Measurements from ENCODE around the gene BRME1. TPM values are rescaled to one million over a fixed set of nuclear protein-coding genes. Genes with fewer than 3 reads are reported as not detected.

BRME1 gene
- total and polyA plus RNA-seq, 2 of the 13 experiments (the other 11 are each of a cell fraction or from before 2014, with no cell fraction given): 0.74 to 1.5 TPM

DNA sequence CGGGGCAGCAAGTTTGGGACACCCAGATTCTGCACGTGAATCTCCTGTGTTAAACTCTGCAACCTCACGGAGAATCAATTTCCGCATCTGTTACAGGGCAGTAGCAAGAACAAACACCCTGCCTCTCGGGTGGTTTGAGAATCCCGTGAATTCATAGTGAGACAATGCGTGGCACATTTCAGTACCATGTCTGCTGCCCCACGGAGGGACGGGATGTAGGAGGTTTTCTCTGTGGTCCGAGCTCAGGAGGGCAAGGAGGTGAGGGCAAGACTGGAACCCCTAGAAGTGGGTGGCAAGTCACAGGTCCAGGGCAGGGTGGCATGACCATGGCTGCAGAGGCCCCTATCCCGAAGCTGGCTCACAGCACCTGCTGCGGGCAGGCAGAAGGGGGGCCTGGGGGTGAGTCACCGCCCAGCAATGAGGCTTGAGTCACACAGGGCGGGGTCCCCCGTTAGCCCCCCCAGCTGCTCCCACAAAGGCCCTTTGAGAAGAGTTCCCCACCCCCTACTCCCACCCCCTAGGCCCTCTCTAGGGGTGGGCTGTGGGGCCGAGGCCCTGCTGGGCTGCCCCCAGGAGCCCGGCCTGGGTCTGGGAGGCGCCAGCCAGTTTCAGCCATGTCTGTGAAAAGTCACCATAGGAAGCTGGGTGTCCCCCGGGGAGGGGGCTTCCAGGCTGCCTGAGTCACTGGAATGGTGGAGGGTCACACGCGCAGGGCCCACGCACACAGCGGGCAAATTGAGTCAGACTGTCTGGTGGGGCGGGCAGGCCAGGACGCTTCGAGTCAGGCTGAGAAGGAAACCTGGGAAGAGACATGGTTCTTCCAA is 54.8 kb downstream of the BRME1 start (continued):
- TF ChIP-seq, protein P1, sequence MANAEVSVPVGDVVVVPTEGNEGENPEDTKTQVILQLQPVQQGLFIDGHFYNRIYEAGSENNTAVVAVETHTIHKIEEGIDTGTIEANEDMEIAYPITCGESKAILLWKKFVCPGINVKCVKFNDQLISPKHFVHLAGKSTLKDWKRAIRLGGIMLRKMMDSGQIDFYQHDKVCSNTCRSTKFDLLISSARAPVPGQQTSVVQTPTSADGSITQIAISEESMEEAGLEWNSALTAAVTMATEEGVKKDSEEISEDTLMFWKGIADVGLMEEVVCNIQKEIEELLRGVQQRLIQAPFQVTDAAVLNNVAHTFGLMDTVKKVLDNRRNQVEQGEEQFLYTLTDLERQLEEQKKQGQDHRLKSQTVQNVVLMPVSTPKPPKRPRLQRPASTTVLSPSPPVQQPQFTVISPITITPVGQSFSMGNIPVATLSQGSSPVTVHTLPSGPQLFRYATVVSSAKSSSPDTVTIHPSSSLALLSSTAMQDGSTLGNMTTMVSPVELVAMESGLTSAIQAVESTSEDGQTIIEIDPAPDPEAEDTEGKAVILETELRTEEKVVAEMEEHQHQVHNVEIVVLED (CRISPR knock-in tag; IDR thresholded peaks at IDR 0.05; ENCODE audit: borderline replicate concordance): no peak
- TF ChIP-seq RFXAP (CRISPR knock-in tag; IDR thresholded peaks at IDR 0.05; ENCODE audit: borderline replicate concordance) (no peak), ZNF225 (CRISPR knock-in tag; IDR thresholded peaks at IDR 0.05) (no peak), MAFF (IDR thresholded peaks at IDR 0.05; ENCODE audit: low read depth, low read length) (no peak), ZBTB3 (CRISPR knock-in tag; IDR thresholded peaks at IDR 0.05; ENCODE audit: borderline replicate concordance, low read depth) (peak; percentile 33; the same call in 1 of the 2 replicates), SMAD1 (CRISPR knock-in tag; IDR thresholded peaks at IDR 0.05; ENCODE audit: borderline replicate concordance, low read depth) (peak; percentile 57; the same call in 1 of the 2 replicates), ZNF441 (CRISPR knock-in tag; IDR thresholded peaks at IDR 0.05; ENCODE audit: borderline replicate concordance) (no peak), THYN1 (CRISPR knock-in tag; IDR thresholded peaks at IDR 0.05; ENCODE audit: borderline replicate concordance, low read depth) (no peak), SNAPC2 (CRISPR knock-in tag; IDR thresholded peaks at IDR 0.05) (no peak), ZNF589 (CRISPR knock-in tag; conservative IDR thresholded peaks at IDR 0.05) (no peak), KDM2A (CRISPR knock-in tag; IDR thresholded peaks at IDR 0.05; ENCODE audit: borderline replicate concordance, low read depth) (peak; percentile 46; the same call in 1 of the 2 replicates), WIZ (CRISPR knock-in tag; IDR thresholded peaks at IDR 0.05) (no peak), HES4 (CRISPR knock-in tag; IDR thresholded peaks at IDR 0.05; ENCODE audit: borderline replicate concordance) (no peak), DR1 (CRISPR knock-in tag; IDR thresholded peaks at IDR 0.05) (no peak), ZNF749 (CRISPR knock-in tag; IDR thresholded peaks at IDR 0.05; ENCODE audit: borderline replicate concordance) (no peak), ZNF101 (CRISPR knock-in tag; IDR thresholded peaks at IDR 0.05; ENCODE audit: borderline replicate concordance, low read depth) (no peak), CBX2 (IDR thresholded peaks at IDR 0.05; ENCODE audit: low read depth, low read length) (no peak), CBX2 (CRISPR knock-in tag; IDR thresholded peaks at IDR 0.05; ENCODE audit: low read depth) (no peak), ZKSCAN5 (CRISPR knock-in tag; IDR thresholded peaks at IDR 0.05) (no peak), ZFP90 (CRISPR knock-in tag; IDR thresholded peaks at IDR 0.05; ENCODE audit: borderline replicate concordance) (no peak), MXI1 (IDR thresholded peaks at IDR 0.05; ENCODE audit: borderline replicate concordance, low read depth, low read length) (0 out of 3 replicates have a peak, but pooled peaks have one; percentile 31), MIER3 (CRISPR knock-in tag; IDR thresholded peaks at IDR 0.05; ENCODE audit: borderline replicate concordance) (peak; percentile 52; the same call in 1 of the 2 replicates), SETDB1 (CRISPR knock-in tag; IDR thresholded peaks at IDR 0.05; ENCODE audit: borderline replicate concordance) (no peak), ZNF883 (CRISPR knock-in tag; IDR thresholded peaks at IDR 0.05; ENCODE audit: not compliant biosample characterization) (no peak)
- TF ChIP-seq, protein P2, sequence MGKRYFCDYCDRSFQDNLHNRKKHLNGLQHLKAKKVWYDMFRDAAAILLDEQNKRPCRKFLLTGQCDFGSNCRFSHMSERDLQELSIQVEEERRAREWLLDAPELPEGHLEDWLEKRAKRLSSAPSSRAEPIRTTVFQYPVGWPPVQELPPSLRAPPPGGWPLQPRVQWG (CRISPR knock-in tag; IDR thresholded peaks at IDR 0.05; ENCODE audit: borderline replicate concordance, low read depth): no peak
- TF ChIP-seq, protein P3, sequence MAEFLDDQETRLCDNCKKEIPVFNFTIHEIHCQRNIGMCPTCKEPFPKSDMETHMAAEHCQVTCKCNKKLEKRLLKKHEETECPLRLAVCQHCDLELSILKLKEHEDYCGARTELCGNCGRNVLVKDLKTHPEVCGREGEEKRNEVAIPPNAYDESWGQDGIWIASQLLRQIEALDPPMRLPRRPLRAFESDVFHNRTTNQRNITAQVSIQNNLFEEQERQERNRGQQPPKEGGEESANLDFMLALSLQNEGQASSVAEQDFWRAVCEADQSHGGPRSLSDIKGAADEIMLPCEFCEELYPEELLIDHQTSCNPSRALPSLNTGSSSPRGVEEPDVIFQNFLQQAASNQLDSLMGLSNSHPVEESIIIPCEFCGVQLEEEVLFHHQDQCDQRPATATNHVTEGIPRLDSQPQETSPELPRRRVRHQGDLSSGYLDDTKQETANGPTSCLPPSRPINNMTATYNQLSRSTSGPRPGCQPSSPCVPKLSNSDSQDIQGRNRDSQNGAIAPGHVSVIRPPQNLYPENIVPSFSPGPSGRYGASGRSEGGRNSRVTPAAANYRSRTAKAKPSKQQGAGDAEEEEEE (CRISPR knock-in tag; IDR thresholded peaks at IDR 0.05; ENCODE audit: borderline replicate concordance): no peak
